Spleen (tissue), 11 donors: ENCODE measurements around the gene CASP9. TPM values are rescaled to one million over a fixed set of nuclear protein-coding genes. Genes with fewer than 3 reads are reported as not detected.
"Not testable (repeated sequence)": the region's sequence is repeated elsewhere in the genome, so short reads cannot be mapped to it uniquely, and the experiment has no call there.

ENCODE experiments used
- DNase-seq: peaks from one replicate; pipeline ENCODE4 v3.0.0-alpha.2; 2020
- H3K27ac ChIP-seq, 8 donors: fragments of 200-600 bp; sonication (generic) in 7 of 8; 1 replicate in 4 of 8; 2 replicates in 4 of 8; pipeline versions ENCODE4 v1.5.0 to v1.8.0; 2016 to 2021; ENCODE audit warnings: inconsistent platforms in 4 of 8, mild to moderate bottlenecking in 4 of 8, moderate library complexity in 1 of 8
- H3K27me3 ChIP-seq, 7 donors: fragments of 200-600 bp; sonication (generic) in 6 of 7; replicated peaks in 1 of 7; 1 replicate in 4 of 7; 2 replicates in 3 of 7; pipeline versions ENCODE4 v1.5.0 to v1.8.0; 2016 to 2021; ENCODE audit warnings: inconsistent platforms in 3 of 7, mild to moderate bottlenecking in 1 of 7
- H3K36me3 ChIP-seq, 6 donors: fragments of 200-600 bp; sonication (generic) in 5 of 6; 1 replicate in 4 of 6; 2 replicates in 2 of 6; pipeline versions ENCODE4 v1.5.0 to v1.8.0; 2016 to 2021; ENCODE audit warnings: inconsistent platforms in 2 of 6
- H3K4me1 ChIP-seq, 6 donors: fragments of 200-600 bp; sonication (generic) in 5 of 6; 1 replicate in 3 of 6; 2 replicates in 3 of 6; pipeline versions ENCODE4 v1.5.0 to v1.8.0; 2016 to 2021; ENCODE audit warnings: inconsistent platforms in 3 of 6
- H3K4me3 ChIP-seq, 8 donors: fragments of 200-600 bp; sonication (generic) in 7 of 8; 1 replicate in 4 of 8; 2 replicates in 4 of 8; pipeline versions ENCODE4 v1.5.0 to v1.8.0; 2016 to 2021; ENCODE audit warnings: inconsistent platforms in 4 of 8, mild to moderate bottlenecking in 4 of 8, moderate library complexity in 2 of 8
- H3K9me3 ChIP-seq, 8 donors: fragments of 200-600 bp; sonication (generic) in 7 of 8; 1 replicate in 4 of 8; 2 replicates in 4 of 8; pipeline versions ENCODE4 v1.5.0 to v1.8.0; 2016 to 2021; ENCODE audit warnings: inconsistent platforms in 4 of 8
- CTCF ChIP-seq, 11 experiments: fragments of 200-600 bp in 7 of 11; fragments of 450-650 bp in 4 of 11; sonication (generic) in 4 of 11; IDR thresholded peaks in 8 of 11; conservative IDR thresholded peaks in 3 of 11; 1 replicate in 7 of 11; 2 replicates in 4 of 11; pipeline versions ENCODE4 v1.4.0 to v1.8.0; 2016 to 2021; ENCODE audit warnings: antibody characterized with exemption in 11 of 11, inconsistent platforms in 4 of 11, mild to moderate bottlenecking in 1 of 11
- POLR2A ChIP-seq, 3 donors: fragments of 450-650 bp; IDR thresholded peaks; one replicate each; pipeline ENCODE4 v1.5.1; 2017; ENCODE audit warnings: antibody characterized with exemption in 3 of 3, mild to moderate bottlenecking in 1 of 3
- POLR2AphosphoS5 ChIP-seq, 3 donors: sonication (generic); formaldehyde crosslinking; IDR thresholded peaks; one replicate each; pipeline ENCODE4 v1.5.1; 2017; ENCODE audit warnings: antibody characterized with exemption in 3 of 3
- WGBS, 5 donors: extraction: QIAGEN DNeasy Blood & Tissue Kit in 3 of 5; methylation state at CpG; one replicate each; pipeline versions ENCODE4 v1.1.5 to v1.1.7; 2013 to 2018; 5-methylcytosine and 5-hydroxymethylcytosine counted together
- intact Hi-C: fragments of 100-400 bp; cut with DNase I; formaldehyde crosslinking; loops from one replicate; pipeline ENCODE4 v1.15.0; 2023; ENCODE audit warnings: low total_unique reads
- polyA plus RNA-seq, 3 donors: library from polyadenylated mRNA; stranded (reverse); fragments of 200-250 nt; gene quantifications; one replicate each; pipeline ENCODE4 v1.2.1, GENCODE V29; 2013
- total RNA-seq, 7 donors: library from RNA; depleted of rRNA in 3 of 7; stranded (reverse); fragments of >200 nt in 3 of 7; fragmentation: NEBNext Ultra II Directional in 4 of 7; extraction: Animal tissue kit (Norgen Biotek cat#: 25700) in 4 of 7; gene quantifications; one replicate each; pipeline versions ENCODE4 v1.1.0 to v1.2.1, GENCODE V29; 2016 to 2021
- donor health status: healthy with polysubstance abuse.
- donor health status: DM: no; HTN: no; CAD: no; lungs with moderate emphysema.
- donor health status: DM: no; HTN: no; CAD: no.
- donor health status: Bipolar disorder and iron deficiency.
- donor health status: healthy.
- donor health status: DM: no; HTN: no; CAD: no.
- donor health status: DM: yes; HTN: yes; CAD: no.

Gene CASP9
- total and polyA plus RNA-seq, 10 donors: 10.3 to 17.7 (median 11.5) TPM

DNA sequence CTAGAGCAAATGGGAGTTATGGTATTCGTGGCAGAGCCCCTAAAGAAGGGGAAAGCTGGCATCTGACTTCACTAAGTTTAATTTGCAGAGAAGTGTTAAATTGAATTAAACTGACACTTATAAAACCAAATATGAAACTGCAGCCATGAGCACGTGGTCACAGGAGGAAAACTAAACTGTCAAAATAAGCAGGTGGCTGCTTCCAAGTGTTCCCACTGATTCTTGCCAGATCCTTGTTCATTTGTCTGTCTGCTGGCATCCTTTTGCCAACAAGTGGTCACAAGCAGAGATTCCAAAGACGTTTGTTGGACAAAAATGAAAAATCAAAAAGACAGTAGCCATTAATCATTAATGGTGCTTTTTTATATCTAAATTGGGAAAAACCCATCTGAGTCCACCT is 54.7 kb downstream of the CASP9 start:
- no peak overlapping the region for H3K4me3 ChIP-seq
- no peaks in the 10 kb centered on the region for H3K36me3 ChIP-seq
- intact Hi-C loops: no loop called here
- peaks cover 0 to 6% (median 0%) of the 10 kb centered on the region in 8 donors for H3K9me3 ChIP-seq
- no peak overlapping the region for H3K27ac ChIP-seq
- WGBS, 5 donors: 49 to 66% (median 58%) methylated on average over 3 of the region's 3 CpGs
- TF ChIP-seq POLR2AphosphoS5 (IDR thresholded peaks at IDR 0.05) (no peak), CTCF (IDR thresholded peaks at IDR 0.05 in 8 of 11, conservative IDR thresholded peaks at IDR 0.05 in 3 of 11) (no peak), POLR2A (IDR thresholded peaks at IDR 0.05) (no peak)
- H3K27me3 ChIP-seq: peaks cover 0 to 7% (median 0%) of the 10 kb centered on the region in 7 donors
- peaks cover 0 to 4% (median 0%) of the 10 kb centered on the region in 6 donors for H3K4me1 ChIP-seq
- no peak for DNase-seq

DNA sequence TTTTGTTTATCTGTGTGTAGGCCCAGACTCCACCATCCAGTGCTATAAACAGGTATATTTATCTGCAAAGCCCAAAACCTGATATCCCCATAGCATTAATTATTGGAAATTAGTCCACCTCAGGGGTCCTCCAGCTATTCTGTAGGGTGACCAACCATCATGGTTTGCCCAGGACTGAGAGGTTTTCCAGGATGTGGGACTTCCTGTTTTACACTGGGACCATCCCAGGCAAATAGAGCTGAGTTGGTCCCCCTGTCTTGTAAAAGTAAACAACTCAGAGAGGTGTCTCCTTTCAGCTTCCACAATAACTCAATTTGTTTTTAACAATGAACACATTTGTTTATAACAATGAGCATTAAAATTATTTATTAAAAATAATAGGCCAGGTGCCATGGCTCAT is 55.9 kb downstream of the CASP9 start:
- no peak overlapping the region for H3K4me3 ChIP-seq

GRCh38 chr1:15466955-15467625 is 56.9 kb downstream of the CASP9 start:
- H3K9me3 ChIP-seq, H3K36me3 ChIP-seq, H3K4me3 ChIP-seq, H3K27ac ChIP-seq, DNase-seq, H3K27me3 ChIP-seq, intact Hi-C loops: not testable (repeated sequence)
- peaks cover 0 to 10% (median 0%) of the 10 kb centered on the region in 6 donors for H3K4me1 ChIP-seq
- 92 to 96% (median 95%) methylated on average over 22 of the region's 22 CpGs for WGBS, 5 donors

More for the DNA sequence above, 55.9 kb downstream of the CASP9 start:
- DNase-seq: no peak
- Histone ChIP-seq H3K9me3 (peaks cover 0 to 6% (median 0%) of the 10 kb centered on the region in 8 donors), H3K4me1 (peaks cover 0 to 10% (median 0%) of the 10 kb centered on the region in 6 donors), H3K27ac (no peak overlapping the region), H3K27me3 (peaks cover 0 to 7% (median 0%) of the 10 kb centered on the region in 7 donors), H3K36me3 (no peaks in the 10 kb centered on the region)
- TF ChIP-seq POLR2AphosphoS5 (IDR thresholded peaks at IDR 0.05) (no peak), POLR2A (IDR thresholded peaks at IDR 0.05) (no peak), CTCF (IDR thresholded peaks at IDR 0.05 in 8 of 11, conservative IDR thresholded peaks at IDR 0.05 in 3 of 11) (no peak)
- intact Hi-C loops: no loop called here

- Histone ChIP-seq H3K27me3 (peaks cover 0 to 7% (median 0%) of the 10 kb centered on the region in 7 donors), H3K4me1 (peaks cover 0 to 10% (median 0%) of the 10 kb centered on the region in 6 donors), H3K36me3 (no peaks in the 10 kb centered on the region), H3K4me3 (no peak overlapping the region), H3K27ac (no peak overlapping the region), H3K9me3 (peaks cover 0 to 2% (median 0%) of the 10 kb centered on the region in 8 donors)
- no peak for DNase-seq
- WGBS, 5 donors: 63 to 81% (median 67%) methylated on average over 5 to 7 of the region's 7 CpGs
- intact Hi-C loops: no loop called here
- TF ChIP-seq POLR2AphosphoS5 (IDR thresholded peaks at IDR 0.05): no peak
- no peak for TF ChIP-seq POLR2A (IDR thresholded peaks at IDR 0.05)
- no peak for TF ChIP-seq CTCF (IDR thresholded peaks at IDR 0.05 in 8 of 11, conservative IDR thresholded peaks at IDR 0.05 in 3 of 11)
These were observed 58.3 kb downstream of the CASP9 start for GRCh38 chr1:15465674-15466073.

GRCh38 chr1:15463926-15464322 is 60.1 kb downstream of the CASP9 start:
- H3K27ac ChIP-seq, H3K27me3 ChIP-seq, intact Hi-C loops, H3K9me3 ChIP-seq, H3K36me3 ChIP-seq, H3K4me3 ChIP-seq, DNase-seq: not testable (repeated sequence)
- H3K4me1 ChIP-seq: peaks cover 0 to 10% (median 0%) of the 10 kb centered on the region in 6 donors
- WGBS, 5 donors: 88 to 96% (median 91%) methylated on average over 5 of the region's 5 CpGs

DNA sequence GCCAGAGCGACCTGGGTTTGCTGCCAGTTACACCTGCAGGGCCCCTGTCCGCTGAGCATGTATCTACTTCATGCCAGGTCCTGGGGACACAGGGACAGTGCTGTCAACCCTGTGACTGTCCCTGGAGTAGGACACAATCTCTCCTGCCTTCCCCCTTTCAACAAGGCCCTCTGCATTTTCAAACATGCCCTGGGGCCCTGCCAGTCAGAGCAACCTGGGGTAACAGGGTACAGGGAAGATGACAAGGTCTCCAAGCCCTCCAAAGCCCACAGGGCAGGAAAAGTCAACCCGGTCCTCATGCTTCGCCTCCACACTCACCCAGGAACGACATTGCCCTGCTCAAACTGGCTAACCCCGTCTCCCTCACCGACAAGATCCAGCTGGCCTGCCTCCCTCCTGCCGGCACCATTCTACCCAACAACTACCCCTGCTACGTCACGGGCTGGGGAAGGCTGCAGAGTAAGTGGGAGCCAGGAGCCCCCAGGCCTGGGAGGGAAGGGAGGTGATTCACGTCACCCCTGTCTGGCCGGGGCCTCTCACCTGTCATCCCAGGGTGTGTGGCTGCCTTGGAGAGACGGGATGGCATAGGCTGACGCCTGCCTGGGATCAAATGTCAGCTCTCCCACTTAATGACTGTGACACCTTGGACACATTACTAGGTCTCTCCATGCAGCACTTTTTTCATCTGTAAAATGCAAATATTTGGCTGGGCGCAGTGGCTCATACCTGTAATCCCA is 60.8 kb downstream of the CASP9 start:
- H3K9me3 ChIP-seq, H3K4me3 ChIP-seq, H3K27me3 ChIP-seq, H3K36me3 ChIP-seq, H3K27ac ChIP-seq, DNase-seq, intact Hi-C loops: not testable (repeated sequence)
- H3K4me1 ChIP-seq: peaks cover 0 to 10% (median 0%) of the 10 kb centered on the region in 6 donors
- WGBS, 5 donors: 77 to 87% (median 81%) methylated on average over 10 to 15 of the region's 15 CpGs
